ENCODE measurements around the gene PRSS21. TPM values are rescaled to one million over a fixed set of nuclear protein-coding genes. Genes with fewer than 3 reads are reported as not detected.

Gene PRSS21
- total RNA-seq, 2 donors from 2014 or later, result 1.6 TPM; not detected in 1

GRCh38 chr16:2819939-2820835 lies 3.1 kb downstream of the PRSS21 start:
- no peak for DNase-seq
- Mint-ChIP-seq H3K4me1 (no peaks in the 10 kb centered on the region), H3K4me3 (no peak overlapping the region), H3K27ac (no peak overlapping the region), H3K27me3 (peaks cover 5% of the 10 kb centered on the region), H3K36me3 (ENCODE audit: low read depth) (no peaks in the 10 kb centered on the region)
- no peaks in the 10 kb centered on the region for H3K9me3 ChIP-seq (ENCODE audit: control insufficient read depth, low read length, poor library complexity, severe bottlenecking)
- no peak for ATAC-seq

GRCh38 chr16:2820836-2821486 lies 3.9 kb downstream of the PRSS21 start:
- ATAC-seq (no peak), DNase-seq (no peak)
- Mint-ChIP-seq H3K27ac (no peak overlapping the region), H3K4me1 (no peaks in the 10 kb centered on the region), H3K27me3 (peaks cover 5% of the 10 kb centered on the region), H3K36me3 (ENCODE audit: low read depth) (no peaks in the 10 kb centered on the region), H3K4me3 (no peak overlapping the region)
- no peaks in the 10 kb centered on the region for H3K9me3 ChIP-seq (ENCODE audit: control insufficient read depth, low read length, poor library complexity, severe bottlenecking)

- H3K9me3 ChIP-seq (ENCODE audit: control insufficient read depth, low read length, poor library complexity, severe bottlenecking), result no peaks in the 10 kb centered on the region
- no peak overlapping the region for H3K4me3 Mint-ChIP-seq
- ATAC-seq (no peak), DNase-seq (no peak)
- H3K36me3 Mint-ChIP-seq (ENCODE audit: low read depth), result no peaks in the 10 kb centered on the region
- H3K4me1 Mint-ChIP-seq, result no peaks in the 10 kb centered on the region
- no peak overlapping the region for H3K27ac Mint-ChIP-seq
- peaks cover 5% of the 10 kb centered on the region for H3K27me3 Mint-ChIP-seq
These were observed 4.6 kb downstream of the PRSS21 start for GRCh38 chr16:2821487-2822157.

- H3K27ac Mint-ChIP-seq, result no peak overlapping the region
- H3K27me3 Mint-ChIP-seq, result peaks cover 5% of the 10 kb centered on the region
- no peak overlapping the region for H3K4me3 Mint-ChIP-seq
- no peaks in the 10 kb centered on the region for H3K4me1 Mint-ChIP-seq
- H3K9me3 ChIP-seq (ENCODE audit: control insufficient read depth, low read length, poor library complexity, severe bottlenecking), result no peaks in the 10 kb centered on the region
- DNase-seq (no peak), ATAC-seq (no peak)
- no peaks in the 10 kb centered on the region for H3K36me3 Mint-ChIP-seq (ENCODE audit: low read depth)
These were observed 5.1 kb downstream of the PRSS21 start for GRCh38 chr16:2822158-2822495.

DNA sequence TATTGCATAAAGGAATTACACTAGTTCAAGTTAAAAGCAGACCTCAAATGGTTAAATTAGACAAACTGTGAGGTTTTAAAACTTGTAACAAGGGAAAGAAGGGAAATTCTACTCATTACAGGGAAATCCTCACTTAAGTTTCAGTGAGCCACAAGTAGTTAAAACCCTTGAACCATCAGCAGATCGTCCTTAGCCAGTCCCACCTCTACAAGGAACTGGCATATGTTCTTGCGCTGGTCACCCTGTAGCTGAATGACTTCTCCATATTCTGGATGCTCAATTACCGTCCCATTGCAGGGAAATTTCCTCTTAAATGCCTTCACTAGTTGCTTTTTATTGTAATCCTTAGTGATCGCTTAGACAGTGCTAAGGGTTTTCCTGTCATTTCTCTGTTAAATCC lies 5.5 kb downstream of the PRSS21 start:
- H3K4me1 Mint-ChIP-seq, result no peaks in the 10 kb centered on the region
- no peak for DNase-seq
- H3K9me3 ChIP-seq (ENCODE audit: control insufficient read depth, low read length, poor library complexity, severe bottlenecking), result no peaks in the 10 kb centered on the region
- no peaks in the 10 kb centered on the region for H3K36me3 Mint-ChIP-seq (ENCODE audit: low read depth)
- peaks cover 5% of the 10 kb centered on the region for H3K27me3 Mint-ChIP-seq
- ATAC-seq, result no peak
- no peak overlapping the region for H3K4me3 Mint-ChIP-seq
- H3K27ac Mint-ChIP-seq, result no peak overlapping the region

DNA sequence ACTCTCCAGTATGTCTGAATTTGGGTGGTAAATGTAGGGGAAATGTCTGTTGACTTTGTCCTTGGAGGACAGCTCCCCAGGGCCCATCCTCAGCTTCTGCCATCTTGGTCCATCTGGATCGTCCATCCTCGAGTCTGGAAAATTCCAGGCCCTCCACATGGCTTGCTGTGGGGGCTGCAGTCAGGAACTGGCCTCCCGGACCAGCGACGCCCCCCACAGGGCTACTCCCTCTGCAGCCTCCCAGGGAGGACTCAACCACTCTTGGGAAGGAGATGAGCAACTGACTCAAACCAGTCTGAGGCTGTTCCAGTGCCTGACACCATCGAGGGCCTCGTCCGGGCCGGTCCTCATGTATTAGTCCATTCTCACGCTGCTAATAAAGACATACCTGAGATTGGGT lies 7.6 kb downstream of the PRSS21 start:
- no peak for ATAC-seq
- H3K4me3 Mint-ChIP-seq, result no peak overlapping the region
- H3K27ac Mint-ChIP-seq, result no peak overlapping the region
- H3K9me3 ChIP-seq (ENCODE audit: control insufficient read depth, low read length, poor library complexity, severe bottlenecking), result no peaks in the 10 kb centered on the region
- no peaks in the 10 kb centered on the region for H3K4me1 Mint-ChIP-seq
- H3K27me3 Mint-ChIP-seq, result peaks cover 10% of the 10 kb centered on the region
- no peaks in the 10 kb centered on the region for H3K36me3 Mint-ChIP-seq (ENCODE audit: low read depth)
- no peak for DNase-seq

GRCh38 chr16:2825049-2825742 lies 8.2 kb downstream of the PRSS21 start:
- Mint-ChIP-seq H3K27me3 (peaks cover 10% of the 10 kb centered on the region), H3K36me3 (ENCODE audit: low read depth) (no peaks in the 10 kb centered on the region), H3K4me1 (no peaks in the 10 kb centered on the region), H3K4me3 (no peak overlapping the region), H3K27ac (no peak overlapping the region)
- H3K9me3 ChIP-seq (ENCODE audit: control insufficient read depth, low read length, poor library complexity, severe bottlenecking), result no peaks in the 10 kb centered on the region
- DNase-seq (no peak), ATAC-seq (no peak)

DNA sequence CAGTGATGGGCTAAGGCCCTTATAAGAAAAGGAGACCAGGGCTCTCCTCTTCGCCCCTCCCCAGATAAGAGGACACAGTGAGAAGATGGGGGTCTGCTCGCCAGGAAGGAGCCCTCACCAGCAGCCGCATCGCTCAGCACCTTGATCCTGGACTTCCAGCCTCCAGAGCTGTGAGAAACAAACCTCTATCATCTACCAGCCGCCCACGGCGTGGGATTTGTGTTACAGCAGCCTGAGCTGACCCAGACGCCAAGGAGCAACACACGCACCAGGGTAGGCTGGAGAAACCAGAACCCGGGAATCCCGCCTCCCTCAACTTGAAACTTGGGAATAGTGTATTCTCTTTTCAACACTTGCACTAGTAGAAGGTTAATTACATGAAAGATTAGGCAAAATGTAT lies 8.9 kb downstream of the PRSS21 start:
- Mint-ChIP-seq H3K36me3 (ENCODE audit: low read depth) (no peaks in the 10 kb centered on the region), H3K4me1 (no peaks in the 10 kb centered on the region), H3K27me3 (peaks cover 10% of the 10 kb centered on the region), H3K4me3 (no peak overlapping the region), H3K27ac (no peak overlapping the region)
- no peaks in the 10 kb centered on the region for H3K9me3 ChIP-seq (ENCODE audit: control insufficient read depth, low read length, poor library complexity, severe bottlenecking)
- ATAC-seq (no peak), DNase-seq (no peak)

- no peaks in the 10 kb centered on the region for H3K36me3 Mint-ChIP-seq (ENCODE audit: low read depth)
- DNase-seq, result no peak
- H3K4me1 Mint-ChIP-seq, result no peaks in the 10 kb centered on the region
- H3K4me3 Mint-ChIP-seq, result no peak overlapping the region
- peaks cover 10% of the 10 kb centered on the region for H3K27me3 Mint-ChIP-seq
- H3K27ac Mint-ChIP-seq, result no peak overlapping the region
- ATAC-seq, result no peak
- H3K9me3 ChIP-seq (ENCODE audit: control insufficient read depth, low read length, poor library complexity, severe bottlenecking), result no peaks in the 10 kb centered on the region
These were observed 9.7 kb downstream of the PRSS21 start for GRCh38 chr16:2826591-2827373.

DNA sequence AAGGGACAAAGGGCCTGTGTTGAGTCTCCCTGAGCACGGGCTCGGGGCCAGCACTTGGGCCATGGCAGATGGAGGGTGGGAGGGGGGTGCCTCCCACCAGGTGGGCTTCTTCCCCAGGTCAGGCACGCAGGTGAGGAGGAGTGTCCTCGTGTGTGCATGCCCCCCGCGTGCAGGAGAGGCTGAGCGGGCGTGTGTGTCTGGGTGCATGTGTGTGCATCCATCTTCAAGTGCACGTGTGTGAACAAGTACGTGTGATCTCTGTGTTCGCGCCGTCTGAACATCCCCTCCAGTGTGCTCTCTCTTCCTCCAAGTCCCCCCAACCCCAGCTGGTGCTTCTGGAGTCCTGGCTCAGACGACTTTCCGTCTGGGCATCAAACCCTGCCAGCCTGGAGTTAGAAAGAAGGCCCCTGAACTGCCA lies 10.3 kb downstream of the PRSS21 start:
- H3K9me3 ChIP-seq (ENCODE audit: control insufficient read depth, low read length, poor library complexity, severe bottlenecking), result no peaks in the 10 kb centered on the region
- no peak for ATAC-seq
- H3K27me3 Mint-ChIP-seq, result peaks cover 11% of the 10 kb centered on the region
- H3K27ac Mint-ChIP-seq, result no peak overlapping the region
- no peak overlapping the region for H3K4me3 Mint-ChIP-seq
- H3K4me1 Mint-ChIP-seq, result no peaks in the 10 kb centered on the region
- no peaks in the 10 kb centered on the region for H3K36me3 Mint-ChIP-seq (ENCODE audit: low read depth)
- no peak for DNase-seq

DNA sequence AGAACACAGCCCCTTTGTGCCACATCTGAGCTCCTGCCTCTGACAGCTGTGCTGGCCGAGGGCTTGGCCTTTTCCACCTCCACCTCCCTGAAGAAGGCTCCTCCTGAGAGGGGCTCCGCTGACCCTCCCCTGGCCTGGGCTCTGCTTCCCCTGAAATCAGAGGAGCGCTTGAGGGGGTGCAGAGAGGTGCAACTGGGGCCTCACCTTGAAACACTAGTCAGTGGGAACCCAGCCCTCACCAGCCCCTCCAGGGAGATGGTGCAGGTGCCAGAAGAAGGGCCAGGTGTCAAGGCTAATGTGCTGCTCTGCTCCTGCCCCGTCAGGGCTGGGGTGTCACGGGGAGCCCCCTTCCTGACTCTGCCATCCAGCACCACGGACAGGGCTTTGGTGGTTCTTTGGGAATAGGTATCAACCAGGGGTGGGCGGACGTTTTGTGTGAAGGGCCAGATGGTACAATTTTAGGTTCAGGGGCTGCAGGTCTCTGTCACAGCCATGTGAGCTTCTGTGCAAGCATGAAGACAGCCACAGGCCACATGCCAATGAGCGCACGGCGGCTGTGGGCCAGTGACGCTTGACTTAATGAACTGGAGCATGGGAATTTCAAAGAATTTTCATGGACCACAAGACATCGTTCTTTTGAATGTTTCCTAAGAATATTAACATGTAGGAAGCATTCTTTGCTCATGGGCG lies 10.9 kb downstream of the PRSS21 start:
- Mint-ChIP-seq H3K4me1 (peaks cover 3% of the 10 kb centered on the region), H3K27ac (no peak overlapping the region), H3K4me3 (no peak overlapping the region), H3K36me3 (ENCODE audit: low read depth) (peaks cover 2% of the 10 kb centered on the region), H3K27me3 (peaks cover 16% of the 10 kb centered on the region)
- no peak for ATAC-seq
- no peak for DNase-seq
- H3K9me3 ChIP-seq (ENCODE audit: control insufficient read depth, low read length, poor library complexity, severe bottlenecking), result no peaks in the 10 kb centered on the region

GRCh38 chr16:2828521-2828840 lies 11.4 kb downstream of the PRSS21 start:
- Mint-ChIP-seq H3K27ac (no peak overlapping the region), H3K27me3 (peaks cover 16% of the 10 kb centered on the region), H3K36me3 (ENCODE audit: low read depth) (peaks cover 2% of the 10 kb centered on the region), H3K4me3 (no peak overlapping the region), H3K4me1 (peaks cover 3% of the 10 kb centered on the region)
- DNase-seq (no peak), ATAC-seq (no peak)
- no peaks in the 10 kb centered on the region for H3K9me3 ChIP-seq (ENCODE audit: control insufficient read depth, low read length, poor library complexity, severe bottlenecking)

Measured in T-helper 17 cell (primary cell).